ENCODE data around the gene INHBE. TPM values are rescaled to one million over a fixed set of nuclear protein-coding genes. Genes with fewer than 3 reads are reported as not detected.

Gene INHBE
- total RNA-seq, 1 experiment from 2014 or later: 0.59 TPM

DNA sequence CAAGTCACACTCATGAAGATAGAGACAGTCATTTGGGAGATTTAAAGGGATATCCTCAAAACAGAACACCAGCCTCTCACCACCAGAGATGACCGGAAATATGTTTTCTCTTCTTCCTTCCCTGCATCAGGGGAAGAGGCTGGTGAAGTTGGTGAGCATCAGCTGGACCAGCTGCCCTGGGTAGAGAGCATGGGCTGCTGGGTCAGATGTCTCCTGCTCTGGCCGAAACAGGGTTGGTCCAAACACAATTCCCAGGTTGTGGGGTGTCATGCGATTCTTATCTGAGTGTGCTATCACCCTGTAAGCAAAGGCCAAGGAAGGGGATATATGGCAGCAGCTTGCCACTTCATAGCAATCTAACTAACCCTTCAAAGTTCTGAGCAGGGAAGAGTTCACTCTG, 17.3 kb downstream of the INHBE start:
- Histone ChIP-seq H3K27ac (ENCODE audit: low read length) (no peak overlapping the region), H3K4me3 (ENCODE audit: low read depth in 2 of 2, low read length in 2 of 2) (no peak overlapping the region), H3K4me1 (ENCODE audit: control insufficient read depth, insufficient read depth, low read length) (no peaks in the 10 kb centered on the region; the same call in 1 of the 2 replicates), H3K9me3 (ENCODE audit: control insufficient read depth, insufficient read depth, low read depth, low read length) (no peaks in the 10 kb centered on the region), H3K27me3 (ENCODE audit: control insufficient read depth, insufficient read depth, low read length) (peaks cover 2% of the 10 kb centered on the region; the same call in 1 of the 2 replicates), H3K36me3 (ENCODE audit: control insufficient read depth, insufficient read depth, low read length) (no peaks in the 10 kb centered on the region)
- ATAC-seq (no peak), DNase-seq (ENCODE audit: low read depth, low spot score) (no peak)
- ChIA-PET CTCF (no interaction called here), POLR2A (no interaction called here)
- in situ Hi-C loops (cut with HindIII; ENCODE audit: low pct_unique_long_range_greater_than_20kb, low sequenced_read_pairs): no loop called here
- intact Hi-C loops (cut with micrococcal nuclease; ENCODE audit: unreplicated experiment): no loop called here
- BruUV-seq (replicated peaks): no TSS peak
- TF ChIP-seq SIN3A (IDR thresholded peaks at IDR 0.05; ENCODE audit: borderline replicate concordance, insufficient read depth, low read depth, low read length): no peak
- TF ChIP-seq, protein P1, sequence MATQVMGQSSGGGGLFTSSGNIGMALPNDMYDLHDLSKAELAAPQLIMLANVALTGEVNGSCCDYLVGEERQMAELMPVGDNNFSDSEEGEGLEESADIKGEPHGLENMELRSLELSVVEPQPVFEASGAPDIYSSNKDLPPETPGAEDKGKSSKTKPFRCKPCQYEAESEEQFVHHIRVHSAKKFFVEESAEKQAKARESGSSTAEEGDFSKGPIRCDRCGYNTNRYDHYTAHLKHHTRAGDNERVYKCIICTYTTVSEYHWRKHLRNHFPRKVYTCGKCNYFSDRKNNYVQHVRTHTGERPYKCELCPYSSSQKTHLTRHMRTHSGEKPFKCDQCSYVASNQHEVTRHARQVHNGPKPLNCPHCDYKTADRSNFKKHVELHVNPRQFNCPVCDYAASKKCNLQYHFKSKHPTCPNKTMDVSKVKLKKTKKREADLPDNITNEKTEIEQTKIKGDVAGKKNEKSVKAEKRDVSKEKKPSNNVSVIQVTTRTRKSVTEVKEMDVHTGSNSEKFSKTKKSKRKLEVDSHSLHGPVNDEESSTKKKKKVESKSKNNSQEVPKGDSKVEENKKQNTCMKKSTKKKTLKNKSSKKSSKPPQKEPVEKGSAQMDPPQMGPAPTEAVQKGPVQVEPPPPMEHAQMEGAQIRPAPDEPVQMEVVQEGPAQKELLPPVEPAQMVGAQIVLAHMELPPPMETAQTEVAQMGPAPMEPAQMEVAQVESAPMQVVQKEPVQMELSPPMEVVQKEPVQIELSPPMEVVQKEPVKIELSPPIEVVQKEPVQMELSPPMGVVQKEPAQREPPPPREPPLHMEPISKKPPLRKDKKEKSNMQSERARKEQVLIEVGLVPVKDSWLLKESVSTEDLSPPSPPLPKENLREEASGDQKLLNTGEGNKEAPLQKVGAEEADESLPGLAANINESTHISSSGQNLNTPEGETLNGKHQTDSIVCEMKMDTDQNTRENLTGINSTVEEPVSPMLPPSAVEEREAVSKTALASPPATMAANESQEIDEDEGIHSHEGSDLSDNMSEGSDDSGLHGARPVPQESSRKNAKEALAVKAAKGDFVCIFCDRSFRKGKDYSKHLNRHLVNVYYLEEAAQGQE (IDR thresholded peaks at IDR 0.05; ENCODE audit: insufficient read depth in 1 of 2, low read depth in 2 of 2, low read length in 1 of 2): no peak
- TF ChIP-seq TCF7L2 (IDR thresholded peaks at IDR 0.05; ENCODE audit: low read depth, low read length): no peak
- TF ChIP-seq POLR2AphosphoS5 (IDR thresholded peaks at IDR 0.05; ENCODE audit: low read depth, low read length): no peak
- TF ChIP-seq, protein P2, sequence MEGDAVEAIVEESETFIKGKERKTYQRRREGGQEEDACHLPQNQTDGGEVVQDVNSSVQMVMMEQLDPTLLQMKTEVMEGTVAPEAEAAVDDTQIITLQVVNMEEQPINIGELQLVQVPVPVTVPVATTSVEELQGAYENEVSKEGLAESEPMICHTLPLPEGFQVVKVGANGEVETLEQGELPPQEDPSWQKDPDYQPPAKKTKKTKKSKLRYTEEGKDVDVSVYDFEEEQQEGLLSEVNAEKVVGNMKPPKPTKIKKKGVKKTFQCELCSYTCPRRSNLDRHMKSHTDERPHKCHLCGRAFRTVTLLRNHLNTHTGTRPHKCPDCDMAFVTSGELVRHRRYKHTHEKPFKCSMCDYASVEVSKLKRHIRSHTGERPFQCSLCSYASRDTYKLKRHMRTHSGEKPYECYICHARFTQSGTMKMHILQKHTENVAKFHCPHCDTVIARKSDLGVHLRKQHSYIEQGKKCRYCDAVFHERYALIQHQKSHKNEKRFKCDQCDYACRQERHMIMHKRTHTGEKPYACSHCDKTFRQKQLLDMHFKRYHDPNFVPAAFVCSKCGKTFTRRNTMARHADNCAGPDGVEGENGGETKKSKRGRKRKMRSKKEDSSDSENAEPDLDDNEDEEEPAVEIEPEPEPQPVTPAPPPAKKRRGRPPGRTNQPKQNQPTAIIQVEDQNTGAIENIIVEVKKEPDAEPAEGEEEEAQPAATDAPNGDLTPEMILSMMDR (IDR thresholded peaks at IDR 0.05): no peak

DNA sequence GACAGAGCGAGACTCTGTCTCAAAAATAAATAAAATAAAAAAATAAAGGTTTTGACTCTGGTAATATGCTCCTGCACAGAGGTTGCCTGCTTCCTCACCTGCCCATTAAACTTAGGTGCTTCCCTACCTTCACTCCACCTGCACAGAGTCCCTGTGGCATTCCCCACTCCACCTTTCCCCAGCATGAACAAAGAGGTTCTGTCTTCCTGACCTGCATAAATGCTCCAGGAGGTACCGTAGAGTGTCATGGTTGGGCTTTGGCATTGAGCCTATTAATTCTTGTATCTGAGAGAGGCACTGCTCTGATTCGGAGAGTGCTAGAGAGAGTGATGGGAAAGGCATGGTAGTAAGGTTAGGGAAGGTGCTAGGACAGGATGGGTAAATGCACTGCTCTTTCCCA, 18.3 kb downstream of the INHBE start:
- TF ChIP-seq TCF7L2 (IDR thresholded peaks at IDR 0.05; ENCODE audit: low read depth, low read length) (no peak), POLR2AphosphoS5 (IDR thresholded peaks at IDR 0.05; ENCODE audit: low read depth, low read length) (no peak), SIN3A (IDR thresholded peaks at IDR 0.05; ENCODE audit: borderline replicate concordance, insufficient read depth, low read depth, low read length) (no peak)
- TF ChIP-seq, protein P2 (IDR thresholded peaks at IDR 0.05): no peak
- TF ChIP-seq, protein P1 (IDR thresholded peaks at IDR 0.05; ENCODE audit: insufficient read depth in 1 of 2, low read depth in 2 of 2, low read length in 1 of 2): no peak
- Histone ChIP-seq H3K27ac (ENCODE audit: low read length) (no peak overlapping the region), H3K4me1 (ENCODE audit: control insufficient read depth, insufficient read depth, low read length) (no peaks in the 10 kb centered on the region; the same call in 1 of the 2 replicates), H3K36me3 (ENCODE audit: control insufficient read depth, insufficient read depth, low read length) (no peaks in the 10 kb centered on the region), H3K27me3 (ENCODE audit: control insufficient read depth, insufficient read depth, low read length) (peaks cover 2% of the 10 kb centered on the region; the same call in 1 of the 2 replicates), H3K4me3 (ENCODE audit: low read depth in 2 of 2, low read length in 2 of 2) (no peak overlapping the region), H3K9me3 (ENCODE audit: control insufficient read depth, insufficient read depth, low read depth, low read length) (no peaks in the 10 kb centered on the region)
- ChIA-PET POLR2A (no interaction called here), CTCF (no interaction called here)
- no TSS peak for BruUV-seq (replicated peaks)
- intact Hi-C loops (cut with micrococcal nuclease; ENCODE audit: unreplicated experiment): no loop called here
- in situ Hi-C loops (cut with HindIII; ENCODE audit: low pct_unique_long_range_greater_than_20kb, low sequenced_read_pairs): no loop called here
- ATAC-seq (no peak), DNase-seq (ENCODE audit: low read depth, low spot score) (no peak)

All from Panc1 (cell line).